CD14-positive monocyte (primary cell): Measurements from ENCODE around the gene AHCTF1. TPM values are rescaled to one million over a fixed set of nuclear protein-coding genes. Genes with fewer than 3 reads are reported as not detected.

Experiments used
- DNase-seq, 3 donors: peaks; one replicate each; pipeline ENCODE4 v3.0.0-alpha.2; 2011 to 2022
- H2AFZ ChIP-seq: 2 replicates; pipeline ENCODE4 v1.6.0; 2012; ENCODE audit warnings: mild to moderate bottlenecking, low read depth, low read length, inconsistent platforms; ENCODE audit not compliant: insufficient read depth, poor library complexity, severe bottlenecking
- H3K27ac ChIP-seq, 2 donors: 1 replicate in 1 of 2; 2 replicates in 1 of 2; pipeline ENCODE4 v1.5.1; 2012 to 2013; ENCODE audit warnings: low read length in 2 of 2, control low read depth in 1 of 2, inconsistent platforms in 1 of 2, low read depth in 1 of 2, mild to moderate bottlenecking in 1 of 2
- H3K27me3 ChIP-seq, 2 donors: one replicate each; pipeline versions ENCODE4 v1.6.0 to v1.6.1; 2011 to 2013; ENCODE audit warnings: low read length in 2 of 2; ENCODE audit not compliant: control insufficient read depth in 2 of 2, insufficient read depth in 2 of 2
- H3K36me3 ChIP-seq, 2 donors: replicated peaks in 1 of 2; 1 replicate in 1 of 2; 2 replicates in 1 of 2; pipeline versions ENCODE4 v1.5.1 to v1.6.1; 2012 to 2013; ENCODE audit warnings: low read length in 2 of 2, control low read depth in 1 of 2, inconsistent platforms in 1 of 2, mild to moderate bottlenecking in 1 of 2; ENCODE audit not compliant: insufficient read depth in 2 of 2, control insufficient read depth in 1 of 2
- H3K4me1 ChIP-seq, 2 donors: 1 replicate in 1 of 2; 2 replicates in 1 of 2; pipeline versions ENCODE4 v1.5.1 to v1.6.1; 2012 to 2013; ENCODE audit warnings: low read length in 2 of 2, control low read depth in 1 of 2, inconsistent platforms in 1 of 2, mild to moderate bottlenecking in 1 of 2, moderate library complexity in 1 of 2; ENCODE audit not compliant: insufficient read depth in 2 of 2, control insufficient read depth in 1 of 2
- H3K4me2 ChIP-seq: replicated peaks from 2 replicates; pipeline ENCODE3; 2012; ENCODE audit warnings: low read length, moderate library complexity, mild to moderate bottlenecking; ENCODE audit not compliant: poor library complexity, severe bottlenecking; ENCODE audit errors: extremely low read depth
- H3K4me3 ChIP-seq, 3 experiments: fragments of 200-600 bp in 1 of 3; sonication (generic) in 1 of 3; replicated peaks in 1 of 3; 1 replicate in 2 of 3; 2 replicates in 1 of 3; pipeline ENCODE4 v1.5.1; 2011 to 2013; ENCODE audit warnings: low read length in 3 of 3, mild to moderate bottlenecking in 3 of 3, control low read depth in 2 of 3, low read depth in 2 of 3, inconsistent platforms in 1 of 3, moderate library complexity in 1 of 3
- H3K79me2 ChIP-seq: 2 replicates; pipeline ENCODE4 v1.6.0; 2012; ENCODE audit warnings: mild to moderate bottlenecking, control low read depth, inconsistent platforms, low read length, moderate library complexity; ENCODE audit not compliant: insufficient read depth
- H3K9ac ChIP-seq: 2 replicates; pipeline ENCODE4 v1.6.0; 2017; ENCODE audit warnings: low read length, mild to moderate bottlenecking; ENCODE audit not compliant: insufficient read depth, poor library complexity, severe bottlenecking
- H3K9me3 ChIP-seq, 2 donors: replicated peaks in 1 of 2; 1 replicate in 1 of 2; 2 replicates in 1 of 2; pipeline versions ENCODE4 v1.5.1 to v1.6.1; 2012 to 2013; ENCODE audit warnings: low read length in 2 of 2, control low read depth in 1 of 2; ENCODE audit not compliant: control insufficient read depth in 1 of 2, insufficient read depth in 1 of 2
- H4K20me1 ChIP-seq: 2 replicates; pipeline ENCODE4 v1.6.0; 2012; ENCODE audit warnings: mild to moderate bottlenecking, low read length, control low read depth, moderate library complexity; ENCODE audit not compliant: insufficient read depth
- H3K27ac Mint-ChIP-seq, 7 donors: one replicate each; pipeline ENCODE4 v1.8.0; 2020; ENCODE audit warnings: mild to moderate bottlenecking in 7 of 7, mixed read lengths in 7 of 7, moderate library complexity in 6 of 7, inconsistent platforms in 2 of 7
- H3K27me3 Mint-ChIP-seq, 3 donors: one replicate each; pipeline ENCODE4 v1.8.0; 2021 to 2022; ENCODE audit warnings: low read depth in 3 of 3, mild to moderate bottlenecking in 3 of 3, mixed read lengths in 3 of 3, moderate library complexity in 3 of 3, inconsistent platforms in 1 of 3
- H3K36me3 Mint-ChIP-seq, 2 donors: one replicate each; pipeline ENCODE4 v1.8.0; 2020; ENCODE audit warnings: mixed read lengths in 2 of 2, inconsistent platforms in 1 of 2, mild to moderate bottlenecking in 1 of 2
- H3K4me1 Mint-ChIP-seq: one replicate; pipeline ENCODE4 v1.8.0; 2020; ENCODE audit warnings: mild to moderate bottlenecking, mixed read lengths
- H3K4me3 Mint-ChIP-seq, 2 donors: one replicate each; pipeline ENCODE4 v1.8.0; 2020; ENCODE audit warnings: mild to moderate bottlenecking in 2 of 2, mixed read lengths in 2 of 2, moderate library complexity in 1 of 2
- H3K9me3 Mint-ChIP-seq, 7 donors: one replicate each; pipeline ENCODE4 v1.8.0; 2020 to 2022; ENCODE audit warnings: mixed read lengths in 7 of 7, mild to moderate bottlenecking in 6 of 7, moderate library complexity in 6 of 7, inconsistent platforms in 2 of 7
- WGBS: methylation state at CpG from one replicate; pipeline ENCODE4 v1.1.5; 2013; ENCODE audit warnings: missing lambda C conversion rate; ENCODE audit not compliant: insufficient coverage; 5-methylcytosine and 5-hydroxymethylcytosine counted together
- intact Hi-C, 2 donors: fragments of 100-400 bp; cut with micrococcal nuclease; formaldehyde crosslinking; loops; one replicate each; pipeline versions ENCODE4 v1.15.0 to v1.15.1; 2023
- polyA plus RNA-seq, 3 donors: library from polyadenylated mRNA; depleted of rRNA in 1 of 3; unstranded in 2 of 3; stranded (reverse) in 1 of 3; fragments of 300-500 nt in 2 of 3; fragments of >200 nt in 1 of 3; fragmentation: Illumina TruSeq in 2 of 3; gene quantifications; 1 replicate in 2 of 3; 2 replicates in 1 of 3; pipeline ENCODE4 v1.2.3, GENCODE V29; 2012 to 2021
- TF ChIP-seq, protein P1 (sequence below): fragments of 200-600 bp; IDR thresholded peaks from one replicate; pipeline ENCODE4 v1.8.0; 2022; ENCODE audit warnings: antibody characterized with exemption, mild to moderate bottlenecking

AHCTF1 gene
- polyA plus RNA-seq, 3 donors: 2.4 to 8.8 (median 5.4) TPM

DNA sequence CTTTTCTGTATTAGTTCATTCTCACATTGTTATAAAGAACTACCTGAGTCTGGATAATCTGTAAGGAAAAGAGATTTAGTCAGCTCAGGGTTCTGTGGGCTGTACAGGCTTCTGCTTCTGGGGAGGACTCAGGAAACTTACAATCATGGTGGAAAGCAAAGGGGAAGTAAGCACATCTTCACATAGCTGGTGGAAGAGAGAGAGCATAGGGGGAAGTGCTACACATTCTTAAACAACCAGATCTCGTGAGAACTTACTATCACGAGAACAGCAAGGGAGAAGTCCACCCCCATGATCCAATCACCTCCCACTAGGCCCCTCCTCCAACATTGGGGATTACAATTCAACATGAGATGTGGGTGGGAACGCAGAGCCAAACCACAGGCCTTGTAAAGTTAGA, 37.9 kb upstream of the AHCTF1 start:
- intact Hi-C loops: loop anchor here (2.0 to 5.0 kb wide), 3 partner anchors 37 to 57 kb away; partner anchors contain the start of gene AHCTF1 (in 1 of the 2)
- Histone ChIP-seq H3K79me2 (no peaks in the 10 kb centered on the region), H4K20me1 (no peaks in the 10 kb centered on the region), H3K27me3 (no peaks in the 10 kb centered on the region), H3K4me1 (no peaks in the 10 kb centered on the region), H3K4me3 (no peak overlapping the region), H3K9me3 (peaks cover 53 to 71% of the 10 kb centered on the region in 2 donors), H3K4me2 (no peak overlapping the region), H3K9ac (no peak overlapping the region), H3K27ac (no peak overlapping the region), H2AFZ (no peak overlapping the region), H3K36me3 (peaks cover 0 to 7% of the 10 kb centered on the region in 2 donors)
- peak overlapping the region; percentile 4 to 70 (median 47) for H3K27ac Mint-ChIP-seq
- peaks cover 7 to 14% of the 10 kb centered on the region in 2 donors for H3K36me3 Mint-ChIP-seq
- no peak overlapping the region for H3K4me3 Mint-ChIP-seq
- H3K9me3 Mint-ChIP-seq: peaks cover 34 to 77% (median 58%) of the 10 kb centered on the region in 7 donors
- TF ChIP-seq, protein P1, sequence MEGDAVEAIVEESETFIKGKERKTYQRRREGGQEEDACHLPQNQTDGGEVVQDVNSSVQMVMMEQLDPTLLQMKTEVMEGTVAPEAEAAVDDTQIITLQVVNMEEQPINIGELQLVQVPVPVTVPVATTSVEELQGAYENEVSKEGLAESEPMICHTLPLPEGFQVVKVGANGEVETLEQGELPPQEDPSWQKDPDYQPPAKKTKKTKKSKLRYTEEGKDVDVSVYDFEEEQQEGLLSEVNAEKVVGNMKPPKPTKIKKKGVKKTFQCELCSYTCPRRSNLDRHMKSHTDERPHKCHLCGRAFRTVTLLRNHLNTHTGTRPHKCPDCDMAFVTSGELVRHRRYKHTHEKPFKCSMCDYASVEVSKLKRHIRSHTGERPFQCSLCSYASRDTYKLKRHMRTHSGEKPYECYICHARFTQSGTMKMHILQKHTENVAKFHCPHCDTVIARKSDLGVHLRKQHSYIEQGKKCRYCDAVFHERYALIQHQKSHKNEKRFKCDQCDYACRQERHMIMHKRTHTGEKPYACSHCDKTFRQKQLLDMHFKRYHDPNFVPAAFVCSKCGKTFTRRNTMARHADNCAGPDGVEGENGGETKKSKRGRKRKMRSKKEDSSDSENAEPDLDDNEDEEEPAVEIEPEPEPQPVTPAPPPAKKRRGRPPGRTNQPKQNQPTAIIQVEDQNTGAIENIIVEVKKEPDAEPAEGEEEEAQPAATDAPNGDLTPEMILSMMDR: no peak
- H3K4me1 Mint-ChIP-seq: peaks cover 7% of the 10 kb centered on the region
- no CpG with 5 or more reads among the region's 3 CpGs for WGBS
- no peaks in the 10 kb centered on the region for H3K27me3 Mint-ChIP-seq
- DNase-seq: peak; percentile 27 to 37 (median 35)

DNA sequence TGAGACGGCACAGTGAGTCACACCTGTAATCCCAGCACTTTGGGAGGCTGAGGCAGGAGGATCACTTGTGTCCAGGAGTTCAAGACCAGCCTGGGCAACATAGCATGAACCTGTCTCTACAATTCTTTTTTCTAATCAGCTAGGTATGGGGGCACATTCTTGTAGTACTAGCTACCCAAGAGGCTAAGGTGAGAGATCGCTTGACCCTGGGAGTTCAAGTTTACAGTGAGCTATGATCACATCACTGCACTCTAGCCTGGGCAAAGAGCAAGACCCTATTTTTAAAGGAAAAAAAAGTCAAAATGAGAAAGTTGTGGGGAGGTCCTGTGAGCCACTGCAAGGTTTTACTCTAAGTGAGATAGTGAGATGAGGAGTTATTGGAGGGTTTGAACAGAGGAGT, 34.8 kb upstream of the AHCTF1 start:
- TF ChIP-seq, protein P1: no peak
- no peak for DNase-seq
- H3K27ac ChIP-seq: no peak overlapping the region
- Mint-ChIP-seq H3K4me3 (no peak overlapping the region), H3K4me1 (peaks cover 31% of the 10 kb centered on the region), H3K9me3 (peaks cover 34 to 62% (median 53%) of the 10 kb centered on the region in 7 donors), H3K27me3 (peaks cover 0 to 1% (median 0%) of the 10 kb centered on the region in 3 donors), H3K36me3 (peaks cover 8 to 19% of the 10 kb centered on the region in 2 donors), H3K27ac (no peak overlapping the region)
- H4K20me1 ChIP-seq: no peaks in the 10 kb centered on the region
- no peak overlapping the region for H2AFZ ChIP-seq
- WGBS: 100% methylated on average over 1 of the region's 2 CpGs
- intact Hi-C loops: no loop called here
- no peaks in the 10 kb centered on the region for H3K27me3 ChIP-seq
- H3K4me1 ChIP-seq: peaks cover 20 to 21% of the 10 kb centered on the region in 2 donors
- no peak overlapping the region for H3K9ac ChIP-seq
- H3K79me2 ChIP-seq: no peaks in the 10 kb centered on the region
- H3K4me2 ChIP-seq: no peak overlapping the region
- peaks cover 46 to 61% of the 10 kb centered on the region in 2 donors for H3K9me3 ChIP-seq
- no peak overlapping the region for H3K4me3 ChIP-seq
- H3K36me3 ChIP-seq: peaks cover 0 to 7% of the 10 kb centered on the region in 2 donors
